Lower leg skin (tissue), 4 donors: ENCODE data around the gene MTFR1L. TPM values are rescaled to one million over a fixed set of nuclear protein-coding genes. Genes with fewer than 3 reads are reported as not detected.

Experiments
- DNase-seq, 2 donors: peaks; one replicate each; pipeline ENCODE4 v3.0.0-alpha.2; 2019; ENCODE audit warnings: low spot score in 2 of 2
- H3K4me3 ChIP-seq: fragments of 200-600 bp; sonication (generic); 2 replicates; pipeline ENCODE4 v1.5.1; 2017; ENCODE audit warnings: mild to moderate bottlenecking, low read depth; ENCODE audit not compliant: poor library complexity, severe bottlenecking
- POLR2A ChIP-seq, 2 donors: fragments of 450-650 bp; IDR thresholded peaks; one replicate each; pipeline ENCODE4 v1.6.1; 2016 to 2017; ENCODE audit warnings: antibody characterized with exemption in 2 of 2, mild to moderate bottlenecking in 1 of 2, moderate library complexity in 1 of 2
- WGBS, 2 donors: methylation state at CpG; one replicate each; pipeline ENCODE4 v1.1.5; 2018; 5-methylcytosine and 5-hydroxymethylcytosine counted together
- intact Hi-C: fragments of 100-400 bp; cut with DNase I; formaldehyde crosslinking; loops from one replicate; pipeline ENCODE4 v1.15.0; 2023; ENCODE audit warnings: low total_unique reads
- total RNA-seq, 4 donors: library from RNA; depleted of rRNA; stranded (reverse); fragments of >200 nt; gene quantifications; one replicate each; pipeline ENCODE4 v1.1.0, GENCODE V29; 2016
- TF ChIP-seq, protein P1 (sequence below), 3 donors: fragments of 450-650 bp; IDR thresholded peaks; one replicate each; pipeline ENCODE4 v1.5.1; 2016; ENCODE audit warnings: antibody characterized with exemption in 3 of 3, mild to moderate bottlenecking in 3 of 3, moderate library complexity in 2 of 3

MTFR1L gene
- total RNA-seq, 4 donors from 2014 or later = 34.9 to 46.1 (median 39.7) TPM

DNA sequence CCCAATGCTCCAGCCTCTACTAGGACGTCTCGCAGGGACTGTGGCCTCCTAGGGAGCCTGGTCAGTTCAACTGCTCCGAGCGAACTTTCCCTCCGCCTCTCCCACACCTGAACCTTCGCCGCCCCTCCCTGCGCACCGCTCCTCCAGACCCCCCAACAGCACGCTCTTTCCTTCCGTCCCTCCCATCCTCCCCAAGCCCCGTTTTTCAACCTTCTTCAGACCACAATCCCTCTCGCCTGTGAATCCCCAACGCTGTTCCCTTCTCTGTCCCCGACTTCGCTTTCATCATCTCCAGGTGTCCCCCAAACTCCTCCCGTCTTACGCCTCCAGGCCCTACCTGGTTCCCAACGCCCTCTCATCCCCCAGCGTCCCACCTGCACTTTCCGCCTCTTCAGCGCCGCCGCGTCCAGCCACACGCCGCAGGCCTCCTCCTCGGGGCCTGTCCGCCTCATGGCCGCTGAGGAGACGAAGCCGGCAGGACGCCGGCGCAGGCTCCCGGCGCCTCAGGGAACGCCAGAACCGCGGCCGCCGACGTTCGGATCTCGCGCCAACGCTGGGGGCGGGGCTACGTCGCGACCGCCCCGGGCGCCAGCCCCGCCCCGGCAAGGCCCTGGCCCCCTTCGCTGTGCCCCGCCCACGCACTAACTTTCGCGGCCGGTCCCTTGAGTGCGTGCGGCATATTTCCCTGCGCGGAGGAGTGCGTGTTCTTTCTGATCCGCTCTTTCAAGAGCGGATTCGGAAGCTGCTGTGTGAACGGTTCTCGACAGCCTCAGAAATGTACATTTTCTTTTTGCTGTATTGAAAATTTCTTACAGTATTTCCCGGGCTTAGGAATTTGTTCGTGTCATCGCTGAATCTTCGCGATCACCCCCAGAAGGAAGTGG lies 39.4 kb downstream of the MTFR1L start, which contains the start of gene AUNIP:
Gene AUNIP, minus strand, starts transcription at position 552 of the 884 bp plus-strand sequence. Its CDS starts 100 bp downstream, at position 452.
- peak; percentile 74 to 95 for DNase-seq
- 2 to 4% methylated on average over 63 to 77 of the region's 77 CpGs for WGBS, 2 donors
- TF ChIP-seq, protein P1, sequence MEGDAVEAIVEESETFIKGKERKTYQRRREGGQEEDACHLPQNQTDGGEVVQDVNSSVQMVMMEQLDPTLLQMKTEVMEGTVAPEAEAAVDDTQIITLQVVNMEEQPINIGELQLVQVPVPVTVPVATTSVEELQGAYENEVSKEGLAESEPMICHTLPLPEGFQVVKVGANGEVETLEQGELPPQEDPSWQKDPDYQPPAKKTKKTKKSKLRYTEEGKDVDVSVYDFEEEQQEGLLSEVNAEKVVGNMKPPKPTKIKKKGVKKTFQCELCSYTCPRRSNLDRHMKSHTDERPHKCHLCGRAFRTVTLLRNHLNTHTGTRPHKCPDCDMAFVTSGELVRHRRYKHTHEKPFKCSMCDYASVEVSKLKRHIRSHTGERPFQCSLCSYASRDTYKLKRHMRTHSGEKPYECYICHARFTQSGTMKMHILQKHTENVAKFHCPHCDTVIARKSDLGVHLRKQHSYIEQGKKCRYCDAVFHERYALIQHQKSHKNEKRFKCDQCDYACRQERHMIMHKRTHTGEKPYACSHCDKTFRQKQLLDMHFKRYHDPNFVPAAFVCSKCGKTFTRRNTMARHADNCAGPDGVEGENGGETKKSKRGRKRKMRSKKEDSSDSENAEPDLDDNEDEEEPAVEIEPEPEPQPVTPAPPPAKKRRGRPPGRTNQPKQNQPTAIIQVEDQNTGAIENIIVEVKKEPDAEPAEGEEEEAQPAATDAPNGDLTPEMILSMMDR (IDR thresholded peaks at IDR 0.05) = no peak
- no peak for TF ChIP-seq POLR2A (IDR thresholded peaks at IDR 0.05)
- intact Hi-C loops = no loop called here
- H3K4me3 ChIP-seq = peak within 1 kb of the TSS; percentile 26

DNA sequence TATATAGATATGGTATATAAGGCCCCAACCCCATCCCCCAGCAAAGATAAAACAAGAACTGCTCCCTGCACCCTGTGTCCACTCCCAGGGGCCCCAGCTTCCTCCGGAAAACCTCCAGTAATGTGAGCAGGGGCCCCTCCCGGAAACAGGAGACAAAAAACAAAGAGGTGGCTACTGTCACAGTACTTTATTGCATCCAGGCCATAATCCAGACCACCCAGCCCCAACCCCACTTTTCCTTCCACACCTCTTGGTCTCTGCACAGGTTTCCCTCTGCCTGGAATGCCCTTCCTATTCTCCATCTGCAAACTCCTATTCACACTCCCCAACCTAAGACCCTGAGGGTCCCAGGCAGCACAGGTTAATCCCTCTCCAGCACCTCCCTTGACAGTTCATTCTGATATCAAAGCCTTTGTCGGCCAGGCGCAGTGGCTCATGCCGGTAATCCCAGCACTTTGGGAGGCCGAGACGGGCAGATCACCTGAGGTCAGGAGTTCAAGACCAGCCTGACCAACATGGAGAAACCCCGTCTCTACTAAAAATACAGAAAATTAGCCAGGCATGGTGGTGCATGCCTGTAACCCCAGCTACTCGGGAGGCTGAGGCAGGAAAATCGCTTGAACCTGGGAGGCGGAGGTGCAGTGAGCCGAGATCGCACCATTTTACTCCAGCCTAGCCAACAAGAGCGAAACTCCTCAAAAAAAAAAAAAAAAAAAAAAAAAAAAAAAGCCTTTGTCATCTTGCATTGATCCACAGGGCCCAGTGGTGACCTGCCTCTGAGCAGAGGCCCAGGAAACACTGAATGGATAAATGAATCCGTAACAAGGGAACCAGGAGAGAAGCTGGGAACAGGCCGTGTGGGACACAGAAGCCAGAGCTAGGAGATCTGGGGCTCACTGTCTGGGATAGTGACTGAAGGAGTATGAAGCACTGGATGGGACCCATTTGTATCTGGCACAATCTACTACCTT lies 41.8 kb downstream of the MTFR1L start:
- TF ChIP-seq POLR2A (IDR thresholded peaks at IDR 0.05) = no peak
- TF ChIP-seq, protein P1 (IDR thresholded peaks at IDR 0.05) = no peak
- intact Hi-C loops = no loop called here

DNA sequence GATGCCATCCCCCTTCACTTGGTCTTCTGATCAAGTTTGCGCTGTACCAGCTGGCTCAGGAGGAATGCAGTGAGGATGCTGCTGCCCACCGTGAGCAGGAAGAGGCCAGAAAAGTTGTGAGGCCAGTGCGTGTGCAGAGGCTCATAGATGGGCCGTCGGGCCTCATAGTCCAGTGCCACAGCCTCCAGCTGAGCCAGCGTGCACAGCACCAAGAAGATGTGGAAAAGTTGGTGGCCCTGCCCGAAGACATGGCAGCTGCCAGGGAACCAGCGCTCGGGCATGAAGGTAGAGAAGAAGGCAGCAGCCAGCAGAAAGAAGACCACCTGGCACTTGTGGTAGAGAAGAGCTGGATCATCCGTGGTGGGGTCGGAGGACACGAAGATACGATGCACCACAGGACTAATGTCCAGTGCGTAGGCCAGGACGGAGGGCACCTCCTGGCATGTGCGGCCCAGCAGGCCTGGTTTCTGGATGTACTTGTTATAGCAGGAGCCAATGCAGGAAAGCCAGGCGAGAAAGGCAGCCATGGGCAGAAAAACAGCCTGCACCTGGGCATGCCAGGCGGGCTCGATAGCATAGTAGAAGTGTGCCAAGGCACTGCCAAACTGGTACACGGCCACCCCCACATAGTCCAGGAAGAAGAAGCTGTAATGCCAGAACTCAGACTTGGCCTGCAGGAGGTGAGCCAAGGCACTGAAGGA lies 43.2 kb downstream of the MTFR1L start:
- 77 to 82% methylated on average over 20 of the region's 20 CpGs for WGBS, 2 donors
- DNase-seq = peak in 1 of 2 donors; percentile 81
- H3K4me3 ChIP-seq = no peak overlapping the region
- intact Hi-C loops = no loop called here
- no peak for TF ChIP-seq POLR2A (IDR thresholded peaks at IDR 0.05)
- TF ChIP-seq, protein P1 (IDR thresholded peaks at IDR 0.05) = no peak

More for the DNA sequence above, 41.8 kb downstream of the MTFR1L start:
- 75 to 77% methylated on average over 16 of the region's 16 CpGs for WGBS, 2 donors
- H3K4me3 ChIP-seq = no peak overlapping the region
- DNase-seq = no peak

DNA sequence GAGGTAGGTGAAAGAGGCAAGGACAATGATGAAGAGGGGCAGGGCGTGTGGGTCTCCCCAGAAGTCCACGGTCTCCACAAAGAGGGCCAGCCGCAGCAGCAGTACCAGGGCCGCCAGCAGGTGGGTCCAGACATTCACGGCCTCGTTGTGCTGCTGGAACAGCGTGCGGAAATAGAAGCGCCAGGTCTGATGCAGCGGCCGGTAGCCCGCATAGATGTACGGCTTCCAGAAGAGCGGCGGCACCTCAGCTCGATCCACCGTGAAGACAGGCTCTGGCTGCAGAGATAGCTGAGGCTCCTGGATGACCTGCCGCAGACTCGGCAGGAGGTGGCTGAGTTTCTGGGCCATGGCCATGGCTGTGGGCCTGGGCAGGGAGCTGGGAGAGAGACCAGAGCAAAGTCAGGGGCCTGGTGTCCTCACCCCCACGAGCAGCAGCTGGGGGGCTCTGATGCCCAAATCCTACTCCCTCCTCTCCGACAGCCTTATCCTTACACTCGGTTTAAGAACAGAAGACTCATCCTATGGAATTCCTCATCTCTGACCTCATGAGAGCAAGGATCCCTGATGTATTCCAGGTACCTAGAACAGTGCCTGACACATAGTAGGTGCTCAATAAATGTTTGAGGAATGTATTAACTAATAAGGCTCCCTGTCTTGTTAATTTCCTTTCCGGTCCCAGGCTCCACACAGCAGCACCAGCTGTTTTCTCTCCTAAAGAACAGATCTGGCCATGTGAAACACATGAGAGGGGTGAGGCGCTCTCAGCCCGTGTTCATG lies 43.9 kb downstream of the MTFR1L start:
- intact Hi-C loops = no loop called here
- 68 to 76% methylated on average over 17 to 24 of the region's 25 CpGs for WGBS, 2 donors
- no peak overlapping the region for H3K4me3 ChIP-seq
- peak in 1 of 2 donors; percentile 80 for DNase-seq
- TF ChIP-seq POLR2A (IDR thresholded peaks at IDR 0.05) = no peak
- TF ChIP-seq, protein P1 (IDR thresholded peaks at IDR 0.05) = no peak
